Urothelium cell line (cell line): ENCODE measurements around the gene PPP2R2B.

Experiments
- DNase-seq: peaks from one replicate; pipeline ENCODE4 v3.0.0; 2011; ENCODE audit warnings: low spot score, mixed read lengths
- FAIRE-seq: peaks from 2 replicates; lab custom pipeline; 2011; peaks lifted over from hg19 to GRCh38; lab: Jason Lieb, UNC

Gene PPP2R2B

DNA sequence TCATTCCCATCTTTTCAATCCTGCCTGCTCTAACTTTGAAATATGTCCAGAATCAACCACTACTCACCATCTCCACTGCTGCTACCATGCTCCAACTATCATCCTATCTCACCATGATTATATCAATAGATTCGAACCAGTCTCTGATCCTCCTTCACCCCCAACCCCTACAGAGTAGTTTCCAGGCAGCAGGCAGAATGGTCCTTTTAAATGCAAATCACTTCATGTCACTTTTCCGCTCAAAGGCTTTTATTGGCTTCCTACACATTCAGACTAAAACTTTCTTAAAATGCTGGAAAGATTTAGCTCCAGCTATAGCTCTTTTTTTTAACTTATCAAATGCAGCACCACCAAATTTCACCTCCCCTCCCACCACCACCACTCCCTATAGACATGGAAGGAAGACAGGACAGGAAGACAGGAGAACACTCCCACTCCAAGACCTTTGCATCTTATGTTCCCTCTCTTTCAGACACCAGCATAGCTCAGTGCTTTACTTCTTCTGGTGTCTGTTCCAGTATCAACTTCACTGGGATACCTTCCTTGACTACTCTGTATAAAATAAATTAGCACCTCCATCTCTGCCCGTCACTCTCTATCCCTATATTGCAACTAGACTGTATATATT lies 9.9 kb upstream of the PPP2R2B start:
- DNase-seq (no peak), FAIRE-seq (no peak)

DNA sequence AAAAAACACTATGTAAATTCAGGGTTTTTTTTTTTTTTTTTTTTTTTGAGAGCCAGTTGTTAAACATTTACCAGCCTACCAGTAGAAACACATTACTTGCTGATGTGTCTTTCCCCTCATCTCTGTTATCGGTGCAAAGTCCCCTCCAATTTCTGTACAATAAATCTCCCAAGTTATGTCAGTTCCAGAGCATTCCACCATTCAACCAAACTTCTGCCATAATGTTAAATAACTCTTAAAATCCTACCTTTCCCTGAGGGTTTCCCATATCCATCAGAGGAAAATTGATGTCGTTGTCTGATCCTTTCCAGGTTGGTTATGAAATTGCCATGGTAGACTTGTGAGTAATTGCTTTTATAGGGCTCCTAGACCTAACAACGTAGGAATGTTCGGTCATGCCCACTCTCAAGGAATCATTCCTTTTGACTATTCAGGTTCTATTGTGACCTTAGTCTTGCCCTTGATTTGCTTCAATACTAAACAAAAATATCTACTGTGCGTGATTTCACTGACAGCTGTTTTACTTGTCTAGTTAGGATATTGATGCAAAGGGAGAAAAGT lies 5.6 kb upstream of the PPP2R2B start:
- DNase-seq (no peak), FAIRE-seq (peak; percentile 50)

GRCh38 chr5:146883511-146883910 lies 5.0 kb upstream of the PPP2R2B start:
- DNase-seq (no peak), FAIRE-seq (no peak)

DNA sequence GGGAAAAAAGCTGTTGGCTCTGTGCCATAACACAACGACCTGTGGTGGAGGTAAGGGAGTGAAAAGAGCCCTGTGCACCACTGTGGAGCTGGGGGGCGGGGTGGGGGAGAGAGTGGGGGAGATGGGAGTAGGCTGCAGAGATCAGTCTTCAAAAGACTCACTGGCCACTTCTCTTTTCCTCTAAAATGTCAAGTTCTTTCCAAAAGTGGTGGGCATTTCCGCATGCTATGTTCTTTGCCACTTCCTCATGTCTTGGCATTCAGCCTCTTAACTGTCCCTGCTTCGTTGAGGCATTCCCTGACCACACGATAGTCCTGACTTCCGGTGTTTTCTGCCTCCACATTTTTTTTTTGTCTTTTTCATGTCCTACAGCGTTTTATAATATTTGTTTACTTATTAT lies 2.4 kb upstream of the PPP2R2B start:
- DNase-seq, result no peak
- no peak for FAIRE-seq

DNA sequence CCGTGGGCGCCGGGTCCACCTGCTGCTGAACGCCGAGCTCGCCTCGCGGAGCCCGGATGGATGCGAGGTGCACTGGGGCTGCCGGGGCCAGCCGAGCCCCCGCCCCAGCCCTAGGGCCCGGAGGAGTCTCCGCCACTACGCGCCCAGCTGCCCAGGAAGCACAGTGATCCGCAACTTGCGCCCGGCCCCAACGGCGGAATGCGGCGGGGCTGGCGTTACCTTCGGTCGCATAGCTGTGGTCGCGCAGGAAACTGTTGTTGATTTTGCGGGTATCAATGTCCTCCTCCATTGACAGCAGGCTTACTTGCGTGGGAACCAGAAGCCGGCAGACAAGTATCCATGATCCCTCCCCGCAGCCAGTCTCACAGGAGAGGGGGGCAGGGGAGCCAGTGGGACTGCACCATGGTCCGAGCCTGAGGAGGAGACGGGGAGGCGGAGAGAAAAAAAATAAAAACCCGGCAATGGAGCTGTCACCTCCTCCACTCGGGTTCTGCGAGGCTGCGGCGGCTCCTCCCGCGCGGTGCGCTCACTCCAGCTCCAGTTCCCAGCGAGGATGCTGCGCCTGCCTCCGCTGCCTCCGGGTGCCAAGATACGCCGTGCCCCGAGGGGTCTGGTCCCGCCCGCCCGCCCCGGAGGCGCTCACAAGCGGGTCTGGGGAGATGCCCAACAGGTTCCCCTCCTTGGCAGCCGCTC lies 628 bp downstream of the PPP2R2B start:
- peak; percentile 79 for FAIRE-seq
- peak; percentile 41 for DNase-seq

DNA sequence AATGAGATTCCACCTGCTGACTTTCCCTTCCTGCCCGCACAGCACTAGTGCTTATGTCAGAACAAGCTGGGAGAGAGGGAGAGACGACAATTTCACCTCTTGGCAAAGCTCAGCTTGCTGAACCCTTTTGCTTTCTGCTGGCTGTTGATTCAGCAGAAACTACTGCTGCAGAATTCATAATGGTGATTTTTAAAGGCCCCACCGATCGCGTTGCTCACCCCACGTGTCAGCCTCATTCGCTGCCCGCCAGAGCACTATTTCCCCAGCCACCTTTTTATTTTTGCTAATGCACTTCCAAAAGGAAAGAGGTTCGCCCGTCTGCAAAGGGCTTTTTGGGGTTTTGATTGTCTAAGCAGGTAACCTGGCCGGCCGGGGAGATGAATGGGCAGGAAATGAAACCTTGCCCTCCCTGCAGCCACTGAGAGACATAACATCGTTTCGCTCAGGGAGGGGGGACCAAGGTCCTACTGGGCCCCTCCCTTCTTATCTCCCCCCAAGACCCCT lies 1.3 kb downstream of the PPP2R2B start:
- no peak for FAIRE-seq
- no peak for DNase-seq

DNA sequence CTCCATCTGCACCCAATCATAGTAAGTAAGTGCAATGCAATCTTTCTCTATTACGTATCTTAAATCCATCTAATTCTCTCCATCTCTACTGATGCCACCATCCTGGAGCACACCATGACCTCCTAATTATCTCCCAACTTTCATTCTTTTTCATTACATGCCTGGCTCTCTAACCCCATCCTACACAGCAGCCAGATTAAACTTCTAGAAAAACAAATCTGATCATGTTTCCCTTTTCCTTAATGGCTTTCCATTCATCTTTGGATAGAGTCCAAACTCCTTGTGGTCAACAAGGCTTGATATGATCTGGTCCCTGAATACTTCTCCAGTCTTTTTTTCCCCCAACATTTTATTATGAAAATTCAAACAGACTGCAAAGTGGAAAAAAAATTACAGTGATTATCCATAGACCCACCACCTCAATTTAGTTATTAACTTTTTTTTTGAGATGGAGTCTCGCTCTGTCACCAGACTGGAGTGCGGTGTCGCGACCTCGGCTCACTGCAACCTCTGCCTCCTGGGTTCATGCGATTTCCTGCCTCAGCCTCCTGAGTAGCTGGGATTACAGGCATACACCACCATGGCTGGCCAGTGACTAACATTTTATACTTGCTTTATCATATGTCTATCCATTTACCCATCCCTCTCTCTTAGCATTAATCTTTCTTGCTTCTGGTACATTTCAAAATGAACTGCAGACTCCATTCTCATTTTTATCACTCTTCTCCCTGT lies 5.2 kb downstream of the PPP2R2B start:
- no peak for DNase-seq
- FAIRE-seq, result no peak

DNA sequence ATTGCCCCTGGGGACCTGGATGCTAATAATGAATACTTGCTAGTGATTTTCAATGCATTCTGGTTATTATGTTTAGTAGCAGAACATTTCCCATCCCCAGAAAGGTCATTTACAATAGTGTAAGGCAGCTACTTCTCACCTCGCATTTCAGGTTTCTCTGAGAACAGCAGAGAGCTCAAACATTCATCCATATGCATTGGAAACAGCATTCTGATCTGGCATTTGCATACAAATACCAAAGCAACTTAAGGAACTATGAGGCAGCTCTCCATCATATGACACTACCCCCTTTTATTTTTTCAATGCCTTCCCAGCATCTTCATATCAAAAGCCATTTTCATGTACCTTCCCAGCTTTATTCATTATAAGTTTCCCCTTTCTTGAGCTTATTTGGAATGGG lies 6.4 kb downstream of the PPP2R2B start:
- FAIRE-seq (no peak), DNase-seq (no peak)

DNA sequence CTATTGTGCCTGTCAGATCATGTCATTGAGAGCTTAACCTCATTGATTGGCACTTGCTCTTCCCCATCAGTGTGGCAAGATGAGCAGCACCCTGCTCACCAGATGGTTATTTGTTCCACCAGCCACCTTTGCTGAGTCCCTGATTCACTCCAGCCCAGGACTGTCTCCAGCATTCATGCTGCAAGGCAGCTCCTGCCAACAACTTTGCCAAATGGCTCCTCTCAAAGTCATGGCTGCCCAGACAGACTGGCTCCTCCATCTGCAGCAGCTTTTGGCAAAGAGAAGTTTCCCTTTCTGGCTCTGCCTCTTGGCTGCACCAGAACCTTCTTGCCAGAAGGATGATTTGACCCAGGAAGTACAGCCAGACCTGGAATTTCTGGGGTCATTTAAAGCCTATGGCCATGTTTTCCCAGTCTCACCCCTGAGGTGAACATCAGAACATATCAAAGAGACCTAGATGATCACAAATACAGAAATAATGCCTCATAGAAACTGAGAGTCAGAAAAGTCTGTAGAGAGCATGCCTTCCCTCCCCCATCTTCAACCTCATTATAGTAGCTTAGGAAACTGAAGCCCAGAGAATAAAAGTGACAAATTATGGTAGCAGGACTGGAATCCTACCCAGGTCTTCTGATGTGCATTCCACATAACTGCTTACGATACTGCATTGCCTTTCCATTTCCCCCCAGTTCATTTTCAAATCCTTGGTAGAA lies 10.4 kb downstream of the PPP2R2B start:
- no peak for DNase-seq
- FAIRE-seq, result no peak

GRCh38 chr5:146866263-146866662 lies 12.3 kb downstream of the PPP2R2B start:
- FAIRE-seq (no peak), DNase-seq (no peak)

- no peak for FAIRE-seq
- no peak for DNase-seq
Measured at GRCh38 chr5:146862641-146863040, 15.9 kb downstream of the PPP2R2B start.

DNA sequence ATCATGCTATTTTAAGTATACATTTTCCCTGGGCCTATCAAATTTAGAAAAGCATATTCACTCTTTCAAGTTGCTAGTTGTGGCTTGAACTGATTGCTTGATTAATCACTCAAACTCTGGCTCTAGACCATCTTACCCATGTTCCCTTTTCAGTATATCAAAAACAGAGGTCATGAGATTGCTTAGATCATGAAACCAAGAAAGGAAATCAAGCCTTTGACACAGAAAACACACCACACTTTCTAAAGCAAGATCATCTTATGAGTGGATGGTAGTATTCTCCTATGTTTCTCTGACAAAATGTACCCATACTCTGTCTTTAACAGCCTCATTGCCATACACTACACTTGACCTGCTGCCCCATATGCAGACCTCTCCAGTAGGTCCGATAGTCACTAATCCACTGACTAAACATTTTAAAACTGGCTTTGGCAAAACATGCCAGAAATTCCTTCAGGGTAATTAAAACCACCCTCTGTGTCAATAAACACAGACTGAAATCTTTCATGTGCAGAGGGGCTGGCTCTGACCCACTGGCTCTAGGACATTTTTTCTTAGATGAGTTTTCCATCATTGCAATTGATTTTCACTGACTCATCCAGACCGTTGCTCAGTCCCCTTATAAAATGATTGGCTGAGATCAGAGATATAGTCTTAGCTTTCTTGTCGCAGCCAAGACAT lies 18.2 kb downstream of the PPP2R2B start:
- DNase-seq (peak; percentile 25), FAIRE-seq (no peak)

DNA sequence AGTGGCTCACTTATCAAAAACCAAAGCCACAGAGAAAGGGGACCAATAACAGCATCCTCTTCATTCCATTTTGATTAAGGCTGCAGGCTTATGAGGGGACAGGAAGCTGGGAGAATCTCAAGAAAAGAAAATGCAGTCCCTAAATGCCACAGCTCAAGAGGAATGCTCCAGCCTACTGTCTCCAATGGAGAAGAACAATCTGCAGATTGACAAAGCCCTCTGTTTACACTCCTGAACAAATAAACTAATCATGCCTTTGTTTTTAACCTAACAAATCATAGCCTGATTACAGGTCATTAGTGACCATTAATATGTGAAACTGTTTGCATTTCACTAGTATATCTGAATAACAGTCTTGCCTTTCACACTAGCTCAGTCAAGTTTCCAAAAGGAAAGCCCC lies 26.5 kb downstream of the PPP2R2B start:
- DNase-seq, result no peak
- FAIRE-seq, result no peak

DNA sequence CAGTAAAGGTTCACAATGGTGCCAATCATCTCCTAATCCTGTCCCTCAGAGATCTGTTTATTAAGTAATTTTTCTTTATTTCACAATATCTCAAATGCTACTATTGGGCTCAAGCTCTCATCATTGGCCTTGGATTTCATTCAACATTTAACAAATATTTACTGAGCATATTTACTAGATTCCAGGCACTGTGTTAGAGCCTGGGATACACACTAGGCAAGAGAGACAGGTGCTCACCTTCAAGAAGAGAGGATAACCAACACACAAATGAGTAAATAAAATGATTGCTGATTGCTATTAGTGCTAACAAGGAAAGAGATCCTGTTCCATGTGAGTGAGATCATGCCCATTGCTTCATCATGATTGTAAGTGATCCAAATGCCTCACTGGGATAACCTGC lies 27.4 kb downstream of the PPP2R2B start:
- no peak for FAIRE-seq
- no peak for DNase-seq

GRCh38 chr5:146849694-146850303 lies 28.8 kb downstream of the PPP2R2B start:
- no peak for FAIRE-seq

GRCh38 chr5:146848133-146848532 lies 30.4 kb downstream of the PPP2R2B start:
- FAIRE-seq (no peak), DNase-seq (no peak)

More at GRCh38 chr5:146849694-146850303, 28.8 kb downstream of the PPP2R2B start:
- no peak for DNase-seq

DNA sequence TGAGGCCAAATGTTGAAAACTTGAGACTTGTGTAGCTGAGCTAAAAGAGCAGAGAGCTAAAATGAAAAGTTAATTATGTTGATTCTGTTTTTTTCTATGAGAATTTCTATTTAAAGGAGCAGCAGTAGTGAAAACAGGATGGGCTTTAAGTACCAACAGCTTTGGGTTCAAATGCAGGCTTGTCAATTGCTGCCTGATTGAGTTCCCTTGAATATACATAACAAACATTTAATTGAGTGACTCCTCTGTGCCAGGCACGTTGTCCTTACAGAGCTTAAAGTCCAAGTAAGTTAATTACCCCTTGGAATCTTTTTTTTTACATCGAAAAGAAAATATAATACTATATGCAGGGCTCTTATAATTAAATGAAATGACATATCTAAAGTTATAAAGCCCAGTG lies 38.5 kb downstream of the PPP2R2B start:
- DNase-seq, result no peak

DNA sequence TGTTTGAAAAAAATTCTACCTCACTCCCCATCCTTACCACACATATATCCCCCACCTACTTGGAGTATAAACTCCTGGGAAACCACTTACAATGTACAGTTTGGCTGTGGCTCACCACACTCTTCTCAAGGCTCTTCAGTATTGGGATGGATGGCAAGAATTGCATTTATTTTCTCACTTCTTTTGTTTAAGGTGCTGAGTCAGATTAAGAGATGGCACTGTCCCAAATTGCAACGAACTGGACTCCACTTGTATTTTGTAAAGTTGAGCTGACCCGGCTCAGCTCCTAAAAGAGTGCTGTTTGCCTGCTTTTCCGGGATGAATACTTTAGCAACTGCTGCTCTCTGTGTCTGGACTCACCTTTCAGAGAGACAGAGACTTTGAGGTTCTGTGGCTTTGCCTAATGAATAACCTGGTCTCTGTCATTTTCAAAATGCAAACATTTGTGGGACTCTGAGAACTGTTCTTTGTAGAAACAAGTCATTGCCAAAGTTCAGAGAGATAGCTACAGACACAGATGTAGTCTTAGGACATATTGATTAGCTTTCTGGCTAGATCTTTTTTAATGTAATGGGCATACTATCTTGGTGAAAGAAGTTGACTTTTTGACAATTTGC lies 42.2 kb downstream of the PPP2R2B start:
- no peak for FAIRE-seq
- no peak for DNase-seq

More for the DNA sequence above, 38.5 kb downstream of the PPP2R2B start:
- FAIRE-seq, result no peak

- no peak for FAIRE-seq
- no peak for DNase-seq
Measured at GRCh38 chr5:146832985-146833732, 45.4 kb downstream of the PPP2R2B start.
